Esophagus mucosa (tissue), 1 donor: ENCODE data around the gene THBS3. TPM values are rescaled to one million over a fixed set of nuclear protein-coding genes. Genes with fewer than 3 reads are reported as not detected.

Source experiments
- total RNA-seq: library from RNA; stranded (reverse); gene quantifications from one replicate; pipeline ENCODE4 v1.2.4, GENCODE V29; 2023
- donor health status: DM: yes; HTN: yes; CAD: no.

The THBS3 gene
- total RNA-seq, 1 donor from 2014 or later = 14.5 TPM

Other genes starting within 250 kb of the THBS3 start
- gene PYGO2, start 246.1 kb downstream of the THBS3 start, total RNA-seq = 17.3 TPM
- 68.0 TPM for gene SHC1, start 237.2 kb downstream of the THBS3 start, total RNA-seq
- 74.5 TPM for gene CKS1B, start 233.2 kb downstream of the THBS3 start, total RNA-seq
- gene FLAD1, start 224.6 kb downstream of the THBS3 start, total RNA-seq = 29.6 TPM
- gene LENEP, start 214.3 kb downstream of the THBS3 start, total RNA-seq = not detected
- 132 TPM for gene ZBTB7B, start 205.1 kb downstream of the THBS3 start, total RNA-seq
- 1.3 TPM for gene DCST2, start 174.1 kb downstream of the THBS3 start, total RNA-seq
- gene DCST1, start 174.1 kb downstream of the THBS3 start, total RNA-seq = 0.32 TPM
- 167 TPM for gene ADAM15, start 156.6 kb downstream of the THBS3 start, total RNA-seq
- gene EFNA4, start 144.2 kb downstream of the THBS3 start, total RNA-seq = 12.1 TPM
- 20.6 TPM for gene EFNA3, start 129.1 kb downstream of the THBS3 start, total RNA-seq
- gene EFNA1, start 80.0 kb downstream of the THBS3 start, total RNA-seq = 40.9 TPM
- gene SLC50A1, start 72.0 kb downstream of the THBS3 start, total RNA-seq = 42.9 TPM
- 62.4 TPM for gene DPM3, start 67.4 kb downstream of the THBS3 start, total RNA-seq
- 111 TPM for gene KRTCAP2, start 34.6 kb downstream of the THBS3 start, total RNA-seq
- gene TRIM46, start 34.0 kb downstream of the THBS3 start, total RNA-seq = 0.12 TPM
- 36.5 TPM for gene MTX1, start 798 bp upstream of the THBS3 start, total RNA-seq
- gene ENTREP3, start 47.6 kb upstream of the THBS3 start, total RNA-seq = 24.9 TPM
- gene SCAMP3, start 54.5 kb upstream of the THBS3 start, total RNA-seq = 43.3 TPM
- gene CLK2, start 65.6 kb upstream of the THBS3 start, total RNA-seq = 16.9 TPM
- 1.7 TPM for gene HCN3, start 69.6 kb upstream of the THBS3 start, total RNA-seq
- 0.20 TPM for gene PKLR, start 93.5 kb upstream of the THBS3 start, total RNA-seq
- 401 TPM for gene FDPS, start 101.0 kb upstream of the THBS3 start, total RNA-seq
- 40.7 TPM for gene RUSC1, start 113.0 kb upstream of the THBS3 start, total RNA-seq